ENCODE results near the gene PARP1.

DNA sequence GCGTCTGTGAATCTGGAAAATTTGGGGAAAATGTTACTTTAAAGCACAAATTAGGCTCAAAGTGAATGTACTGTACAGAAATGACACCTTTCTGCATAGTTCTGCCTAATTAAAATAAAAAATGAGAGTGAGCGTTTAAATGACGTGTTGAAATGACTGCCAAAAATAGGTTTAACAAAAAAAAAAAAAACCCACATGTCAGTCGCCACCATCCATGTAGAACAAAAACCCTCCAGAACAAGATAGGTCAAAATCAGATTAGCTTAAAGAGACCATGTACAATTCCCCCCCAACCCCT, 745 bp downstream of the PARP1 start:
- TF ChIP-seq GATA2 (IDR thresholded peaks at IDR 0.05; ENCODE audit: low read depth, low read length), result peak; percentile 61
- no peak for TF ChIP-seq GATA3 (IDR thresholded peaks at IDR 0.05; ENCODE audit: low read depth, low read length)

Measured in SH-SY5Y (cell line).